Nephron (organoid): ENCODE data around the gene EXOC2.
A peak's percentile ranks its signal among the peaks of the same experiment; 100 is the strongest.
"Not testable (repeated sequence)": the region's sequence is repeated elsewhere in the genome, so short reads cannot be mapped to it uniquely, and the experiment has no call there.

Source experiments
- H3K27ac Mint-ChIP-seq, 3 experiments: 2 replicates each; pipeline ENCODE4 v1.8.0; 2020; ENCODE audit warnings: mixed read lengths in 3 of 3, mild to moderate bottlenecking in 2 of 3, moderate library complexity in 1 of 3
- H3K27me3 Mint-ChIP-seq: 2 replicates; pipeline ENCODE4 v1.8.0; 2021; ENCODE audit warnings: low read depth, mild to moderate bottlenecking, moderate library complexity, mixed read lengths
- H3K36me3 Mint-ChIP-seq: 2 replicates; pipeline ENCODE4 v1.8.0; 2020; ENCODE audit warnings: low read depth, mixed read lengths
- H3K4me1 Mint-ChIP-seq: 2 replicates; pipeline ENCODE4 v1.8.0; 2020; ENCODE audit warnings: mixed read lengths
- H3K4me3 Mint-ChIP-seq, 3 experiments: 2 replicates each; pipeline ENCODE4 v1.8.0; 2020; ENCODE audit warnings: mild to moderate bottlenecking in 3 of 3, mixed read lengths in 3 of 3, moderate library complexity in 2 of 3
- H3K9me3 Mint-ChIP-seq: 2 replicates; pipeline ENCODE4 v1.8.0; 2020; ENCODE audit warnings: mixed read lengths
- TF ChIP-seq, protein P1 (sequence below), 3 experiments: fragments of 200-600 bp; sonication (generic); IDR thresholded peaks; one replicate each; pipeline ENCODE4 v1.5.0; 2021; ENCODE audit warnings: antibody characterized with exemption in 3 of 3; ENCODE audit not compliant: unreplicated experiment in 3 of 3

Gene EXOC2

DNA sequence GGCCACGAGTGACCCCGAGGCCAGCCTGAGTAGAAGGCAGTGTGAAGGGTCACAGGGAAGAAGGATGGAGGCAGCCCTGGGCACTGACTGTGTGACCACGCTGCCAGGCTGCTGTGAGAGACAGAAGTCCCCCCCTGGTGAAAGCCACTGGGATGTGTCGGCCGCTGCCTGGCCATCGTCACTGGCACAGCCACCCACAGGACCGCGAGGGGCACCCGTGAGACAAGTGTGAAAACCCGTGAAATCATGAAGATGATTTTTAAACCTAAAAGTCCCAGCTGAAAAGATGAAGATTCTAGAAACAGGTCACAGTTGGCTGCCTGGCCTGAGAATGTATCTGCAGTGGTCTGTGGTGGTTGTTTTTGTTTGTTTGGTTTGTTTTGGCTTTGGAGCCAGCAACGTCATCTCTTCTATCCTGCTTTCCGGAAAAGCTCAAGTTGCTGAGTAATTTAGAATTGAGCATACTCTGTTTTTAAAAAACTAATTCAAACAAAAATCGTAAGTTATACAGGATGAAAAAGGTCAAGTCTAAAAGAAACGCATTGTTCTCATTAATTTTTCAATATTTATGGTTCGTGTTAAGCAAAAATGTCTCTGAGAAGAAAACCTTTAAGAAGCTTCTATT lies 130.8 kb downstream of the EXOC2 start:
- Mint-ChIP-seq H3K27me3 (no peaks in the 10 kb centered on the region), H3K4me3 (no peak overlapping the region), H3K9me3 (no peaks in the 10 kb centered on the region), H3K27ac (no peak overlapping the region), H3K4me1 (no peaks in the 10 kb centered on the region), H3K36me3 (peaks cover 46% of the 10 kb centered on the region)
- TF ChIP-seq, protein P1, sequence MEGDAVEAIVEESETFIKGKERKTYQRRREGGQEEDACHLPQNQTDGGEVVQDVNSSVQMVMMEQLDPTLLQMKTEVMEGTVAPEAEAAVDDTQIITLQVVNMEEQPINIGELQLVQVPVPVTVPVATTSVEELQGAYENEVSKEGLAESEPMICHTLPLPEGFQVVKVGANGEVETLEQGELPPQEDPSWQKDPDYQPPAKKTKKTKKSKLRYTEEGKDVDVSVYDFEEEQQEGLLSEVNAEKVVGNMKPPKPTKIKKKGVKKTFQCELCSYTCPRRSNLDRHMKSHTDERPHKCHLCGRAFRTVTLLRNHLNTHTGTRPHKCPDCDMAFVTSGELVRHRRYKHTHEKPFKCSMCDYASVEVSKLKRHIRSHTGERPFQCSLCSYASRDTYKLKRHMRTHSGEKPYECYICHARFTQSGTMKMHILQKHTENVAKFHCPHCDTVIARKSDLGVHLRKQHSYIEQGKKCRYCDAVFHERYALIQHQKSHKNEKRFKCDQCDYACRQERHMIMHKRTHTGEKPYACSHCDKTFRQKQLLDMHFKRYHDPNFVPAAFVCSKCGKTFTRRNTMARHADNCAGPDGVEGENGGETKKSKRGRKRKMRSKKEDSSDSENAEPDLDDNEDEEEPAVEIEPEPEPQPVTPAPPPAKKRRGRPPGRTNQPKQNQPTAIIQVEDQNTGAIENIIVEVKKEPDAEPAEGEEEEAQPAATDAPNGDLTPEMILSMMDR (IDR thresholded peaks at IDR 0.05; ENCODE audit: unreplicated experiment in 3 of 3): no peak

DNA sequence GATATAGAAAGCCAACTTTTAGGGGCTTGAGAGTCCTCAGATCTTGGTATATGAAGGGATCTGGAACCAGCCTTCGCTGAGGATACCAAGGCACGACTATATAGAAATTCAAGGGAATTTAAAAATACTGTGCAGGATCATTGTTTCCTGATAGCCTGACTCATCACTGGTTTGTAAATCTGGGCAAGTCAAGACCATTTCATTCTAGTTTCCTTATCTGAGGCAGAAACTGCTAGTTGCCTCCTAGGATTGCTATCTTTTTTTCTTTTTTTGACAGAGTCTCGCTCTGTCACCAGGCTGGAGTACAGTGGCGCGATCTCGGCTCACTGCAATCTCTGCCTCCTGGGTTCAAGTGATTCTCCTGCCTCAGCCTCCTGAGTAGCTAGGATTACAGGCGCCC lies 131.6 kb downstream of the EXOC2 start:
- H3K36me3 Mint-ChIP-seq: peaks cover 51% of the 10 kb centered on the region
- not testable (repeated sequence) for H3K4me3 Mint-ChIP-seq, H3K9me3 Mint-ChIP-seq, H3K27me3 Mint-ChIP-seq, H3K4me1 Mint-ChIP-seq, H3K27ac Mint-ChIP-seq

DNA sequence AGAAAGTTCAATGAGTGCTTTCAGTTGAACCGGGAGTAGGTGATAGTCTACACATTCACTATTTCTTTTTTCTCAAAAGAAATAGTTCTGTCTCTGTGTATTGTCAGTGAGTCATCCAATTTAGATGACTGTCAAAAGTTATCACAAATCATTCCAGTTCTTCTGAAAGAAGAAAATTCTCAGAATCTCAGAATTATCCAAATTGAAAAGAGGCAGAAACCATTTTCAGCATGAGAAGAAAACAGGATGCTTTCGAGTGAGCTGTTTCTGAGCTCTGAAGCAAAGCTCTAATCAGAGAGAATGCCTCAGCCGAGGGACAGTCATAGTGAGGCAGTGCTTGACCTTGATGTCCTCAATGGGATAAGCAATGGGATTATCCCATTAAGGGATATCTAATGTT lies 134.0 kb downstream of the EXOC2 start:
- Mint-ChIP-seq H3K4me1 (no peaks in the 10 kb centered on the region), H3K27ac (no peak overlapping the region), H3K4me3 (no peak overlapping the region), H3K27me3 (no peaks in the 10 kb centered on the region), H3K36me3 (peaks cover 59% of the 10 kb centered on the region), H3K9me3 (no peaks in the 10 kb centered on the region)
- TF ChIP-seq, protein P1 (IDR thresholded peaks at IDR 0.05; ENCODE audit: unreplicated experiment in 3 of 3): no peak

DNA sequence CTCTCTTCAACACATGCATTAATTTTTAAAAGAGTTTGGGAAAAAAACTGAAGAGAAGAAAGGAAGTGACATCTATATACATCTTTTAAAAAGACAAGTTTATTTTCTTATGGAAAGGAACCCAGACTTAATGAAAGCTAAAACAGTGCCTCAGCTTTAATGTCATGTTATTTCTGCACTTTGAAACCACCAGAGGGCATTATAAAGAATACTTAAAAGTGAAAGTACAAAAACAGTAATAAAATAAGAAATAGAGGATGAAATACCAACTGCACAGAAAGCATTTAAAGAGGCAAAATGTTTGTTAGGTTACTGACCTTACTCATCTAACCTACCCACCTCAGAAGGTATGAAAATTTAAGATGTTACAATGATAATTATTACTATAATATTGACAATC lies 134.8 kb downstream of the EXOC2 start:
- TF ChIP-seq, protein P1 (IDR thresholded peaks at IDR 0.05; ENCODE audit: unreplicated experiment in 3 of 3): peak in 1 of 3 experiments; percentile 26
- H3K4me1 Mint-ChIP-seq: no peaks in the 10 kb centered on the region
- H3K4me3 Mint-ChIP-seq: no peak overlapping the region
- H3K27ac Mint-ChIP-seq: no peak overlapping the region
- H3K9me3 Mint-ChIP-seq: no peaks in the 10 kb centered on the region
- peaks cover 60% of the 10 kb centered on the region for H3K36me3 Mint-ChIP-seq
- no peaks in the 10 kb centered on the region for H3K27me3 Mint-ChIP-seq

DNA sequence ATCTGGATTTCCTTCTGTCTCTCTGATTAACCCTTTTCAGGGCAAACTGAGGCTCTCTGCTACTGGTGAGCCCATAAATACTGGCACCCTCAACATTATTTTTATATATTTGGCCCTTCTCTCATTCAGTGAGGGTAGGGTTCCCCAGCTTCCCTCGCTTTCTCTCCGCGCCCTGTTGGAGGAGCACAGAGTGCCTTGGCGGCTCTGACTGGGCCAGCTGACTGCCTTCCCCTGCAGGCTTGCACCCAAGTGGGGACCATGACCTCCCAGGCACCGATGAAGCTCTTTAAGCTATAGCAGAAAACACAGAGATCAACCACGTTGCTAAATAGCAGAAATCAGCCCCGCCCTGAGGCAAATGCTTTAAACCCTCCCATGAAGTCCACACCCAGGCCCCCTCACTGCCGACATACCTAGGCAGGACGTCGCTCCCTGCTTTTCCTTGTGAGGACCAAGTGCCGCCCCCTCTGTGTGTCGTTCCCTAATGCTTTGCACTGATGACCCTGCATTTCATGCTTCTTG lies 141.0 kb downstream of the EXOC2 start:
- no peaks in the 10 kb centered on the region for H3K9me3 Mint-ChIP-seq
- H3K36me3 Mint-ChIP-seq: peaks cover 18% of the 10 kb centered on the region
- TF ChIP-seq, protein P1 (IDR thresholded peaks at IDR 0.05; ENCODE audit: unreplicated experiment in 3 of 3): no peak
- peaks cover 3% of the 10 kb centered on the region for H3K27me3 Mint-ChIP-seq
- no peak overlapping the region for H3K4me3 Mint-ChIP-seq
- H3K27ac Mint-ChIP-seq: no peak overlapping the region
- no peaks in the 10 kb centered on the region for H3K4me1 Mint-ChIP-seq

DNA sequence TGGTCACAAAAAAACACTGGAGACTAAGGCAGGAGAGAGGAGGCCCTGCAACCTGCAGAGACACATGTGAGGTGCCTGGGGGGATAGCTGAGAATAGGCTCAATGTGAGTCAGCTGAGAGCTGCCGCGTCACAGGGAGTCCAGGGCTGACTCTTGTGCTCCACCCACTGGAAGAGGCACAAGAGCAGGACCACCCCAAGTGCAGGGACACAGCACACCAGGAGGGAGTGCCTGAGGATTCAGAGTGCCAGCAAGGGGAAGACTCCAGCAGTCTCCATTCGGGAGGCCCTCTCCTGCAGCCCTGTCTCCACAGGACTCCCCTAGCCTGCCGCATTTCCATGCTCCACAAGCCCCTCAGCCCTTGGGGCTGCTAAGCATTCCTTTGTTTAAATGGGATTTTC lies 141.5 kb downstream of the EXOC2 start:
- Mint-ChIP-seq H3K36me3 (peaks cover 18% of the 10 kb centered on the region), H3K4me1 (no peaks in the 10 kb centered on the region), H3K4me3 (no peak overlapping the region)

More for the DNA sequence above, 141.5 kb downstream of the EXOC2 start:
- Mint-ChIP-seq H3K27me3 (peaks cover 3% of the 10 kb centered on the region), H3K9me3 (no peaks in the 10 kb centered on the region), H3K27ac (no peak overlapping the region)
- TF ChIP-seq, protein P1 (IDR thresholded peaks at IDR 0.05; ENCODE audit: unreplicated experiment in 3 of 3): no peak
